HG03521 (cell line): ENCODE data around the gene CDK14.
A peak's percentile ranks its signal among the peaks of the same experiment; 100 is the strongest.
"Not testable (repeated sequence)": the region's sequence is repeated elsewhere in the genome, so short reads cannot be mapped to it uniquely, and the experiment has no call there.

ENCODE experiments used
- ATAC-seq: cut with Tn5 transposase; IDR thresholded peaks from one replicate; pipeline ENCODE4 v1.9.1; 2021; ENCODE audit warnings: mild to moderate bottlenecking, moderate library complexity; ENCODE audit not compliant: unreplicated experiment

The CDK14 gene

DNA sequence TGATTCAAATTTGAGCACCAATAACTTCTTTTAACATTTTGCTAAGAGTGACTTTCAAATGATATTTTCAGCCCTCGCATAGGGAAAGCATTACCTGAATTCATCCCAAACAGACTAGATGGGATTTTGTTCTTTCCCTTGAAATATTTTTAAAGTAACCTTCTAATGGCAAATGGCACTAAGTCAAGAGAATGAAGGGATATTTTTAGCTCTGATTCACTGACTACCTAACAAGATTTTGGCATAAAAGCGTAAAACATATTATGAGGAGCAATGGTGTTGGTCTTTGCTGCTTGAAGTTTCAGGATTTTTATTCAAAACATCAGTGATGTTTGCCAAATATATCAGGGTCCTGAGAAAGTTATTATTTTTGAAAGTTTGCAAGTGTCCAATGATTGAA, 290.3 kb downstream of the CDK14 start:
- ATAC-seq = no peak

DNA sequence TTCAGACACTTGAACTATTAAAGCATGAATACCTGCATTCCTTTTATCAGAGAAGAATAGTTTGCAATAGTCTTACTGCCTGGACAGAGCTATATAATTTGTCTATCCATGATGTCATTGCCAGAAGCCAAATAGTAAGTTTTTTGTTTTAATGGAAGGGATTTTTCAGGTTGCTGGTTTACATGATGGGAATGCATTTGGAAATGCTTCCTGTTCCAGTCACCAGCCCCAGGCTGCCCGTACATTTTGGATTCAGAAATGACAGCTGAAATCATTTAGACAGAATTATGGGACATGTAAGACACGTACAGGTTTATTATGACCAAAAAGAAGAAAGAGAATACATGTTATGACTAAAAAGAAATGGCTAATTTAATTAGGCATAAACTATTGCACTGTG, 293.1 kb downstream of the CDK14 start:
- ATAC-seq = no peak

GRCh38 chr7:90889644-90890043, 293.5 kb downstream of the CDK14 start:
- ATAC-seq = no peak

DNA sequence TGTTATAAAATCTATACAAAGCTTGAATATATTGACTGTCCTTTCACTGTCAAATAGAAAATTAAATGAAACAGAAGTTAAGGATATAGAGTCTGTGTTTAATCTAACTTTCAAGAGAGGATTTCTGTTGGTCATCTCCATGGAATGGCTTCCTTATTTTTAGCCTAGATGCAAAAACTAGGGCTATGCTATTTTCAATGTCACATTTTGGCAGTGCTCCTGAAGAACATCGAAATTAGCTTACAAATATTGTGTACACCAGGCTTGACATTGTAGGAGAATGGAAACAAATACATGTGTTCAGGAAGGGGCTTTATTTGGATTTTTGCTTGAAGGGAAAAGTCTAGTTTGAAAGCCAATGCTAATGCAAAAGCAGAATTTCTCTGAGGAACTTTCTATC, 295.4 kb downstream of the CDK14 start:
- no peak for ATAC-seq

GRCh38 chr7:90892213-90892612, 296.1 kb downstream of the CDK14 start:
- peak; percentile 69 for ATAC-seq

- ATAC-seq = no peak
Measured at GRCh38 chr7:90894122-90894521, 298.0 kb downstream of the CDK14 start.

- ATAC-seq = no peak
Measured at GRCh38 chr7:90896458-90896857, 300.3 kb downstream of the CDK14 start.

DNA sequence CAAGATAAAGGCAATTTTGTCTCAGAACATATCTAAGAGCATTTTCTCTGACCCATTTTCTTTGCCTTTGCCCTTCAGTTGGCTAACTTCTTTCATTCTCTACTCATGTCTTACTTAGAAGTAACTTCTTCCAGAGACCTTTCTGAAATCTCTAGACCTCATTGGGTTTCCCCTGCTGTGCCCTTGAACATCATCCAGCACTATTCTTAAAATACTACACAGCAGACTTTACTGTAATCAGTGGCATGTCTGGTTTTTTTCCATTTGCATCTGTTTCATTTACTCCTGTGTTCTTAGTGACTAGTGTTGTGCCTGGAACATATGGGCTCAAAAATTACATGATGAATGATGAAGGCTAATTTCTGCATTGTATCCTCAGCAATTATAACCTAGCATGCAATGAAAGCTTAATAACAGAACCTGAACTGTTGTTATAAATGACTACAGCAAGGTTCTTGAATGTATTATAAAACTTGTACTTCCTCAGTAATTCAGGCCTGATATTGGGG, 301.9 kb downstream of the CDK14 start:
- no peak for ATAC-seq

DNA sequence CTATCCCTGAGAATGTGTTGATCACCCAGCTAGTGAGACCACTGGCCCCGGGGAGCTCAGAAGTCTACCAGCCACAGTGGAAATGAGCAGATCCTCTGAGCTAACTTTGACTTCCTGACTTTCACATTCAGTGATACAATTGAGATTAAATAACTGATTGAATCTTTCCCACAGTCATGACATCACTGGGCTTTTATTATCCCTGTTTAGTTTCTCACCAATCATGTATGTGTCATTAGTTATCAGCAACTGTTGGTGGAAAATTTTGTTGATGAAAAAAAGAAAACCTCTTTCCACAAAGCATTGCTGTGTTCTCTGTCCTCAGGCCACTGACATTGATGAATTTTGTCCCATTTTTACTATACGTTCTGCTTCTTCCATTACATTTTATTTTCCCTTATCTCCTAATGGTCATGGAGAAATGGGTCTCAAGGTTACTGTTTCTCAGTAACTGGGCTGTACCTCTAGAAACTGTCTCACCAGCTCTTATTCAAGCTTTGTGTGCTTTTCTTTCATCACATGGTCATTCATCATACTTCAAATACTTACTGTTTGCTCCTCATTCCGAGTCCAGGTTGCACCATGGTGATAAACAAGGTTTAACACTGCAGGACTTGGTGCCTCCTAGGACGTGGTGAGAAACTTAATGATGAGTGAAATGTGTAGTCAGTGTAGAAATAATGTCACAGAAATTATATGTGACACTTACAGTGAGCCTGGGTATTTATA, 304.7 kb downstream of the CDK14 start:
- ATAC-seq = no peak

DNA sequence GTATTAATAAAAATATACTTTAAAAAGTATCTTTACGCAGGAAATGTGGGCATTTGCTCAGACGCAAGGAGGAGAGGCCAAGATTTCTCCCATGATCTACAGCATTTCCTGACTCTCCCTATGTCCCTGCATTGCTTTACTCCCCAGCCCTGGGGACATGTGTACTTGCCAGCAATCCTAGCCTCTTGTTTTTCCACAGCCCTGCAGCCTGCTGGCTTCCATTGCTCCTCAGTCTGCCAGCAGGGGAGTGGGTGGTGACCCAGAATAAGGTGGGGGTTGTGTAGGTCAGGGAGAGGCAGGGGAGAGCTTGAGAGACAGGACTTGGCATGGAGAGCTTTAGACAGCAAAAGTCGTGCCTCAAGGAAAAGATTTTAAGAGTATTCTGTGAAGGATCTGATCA, 307.7 kb downstream of the CDK14 start:
- ATAC-seq = no peak

DNA sequence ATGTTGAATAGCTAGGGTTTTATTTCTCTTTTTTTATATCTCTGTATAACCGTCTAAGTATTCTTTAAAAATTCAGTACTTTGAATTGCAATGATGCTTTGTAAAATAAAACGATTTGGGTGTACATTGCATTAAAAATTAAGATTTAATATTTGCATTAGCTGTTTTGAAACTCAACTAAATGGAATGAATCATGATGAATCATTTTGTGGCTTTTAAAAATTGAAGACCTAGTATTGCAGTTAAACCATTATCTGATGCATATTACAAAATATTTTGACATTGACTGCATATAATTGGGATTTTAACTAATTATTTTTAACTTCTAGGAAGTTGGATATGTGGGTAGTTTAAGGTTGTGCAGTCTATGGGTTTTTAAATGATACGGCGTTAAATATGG, 314.0 kb downstream of the CDK14 start:
- no peak for ATAC-seq

- no peak for ATAC-seq
Measured at GRCh38 chr7:90916319-90916718, 320.2 kb downstream of the CDK14 start.

DNA sequence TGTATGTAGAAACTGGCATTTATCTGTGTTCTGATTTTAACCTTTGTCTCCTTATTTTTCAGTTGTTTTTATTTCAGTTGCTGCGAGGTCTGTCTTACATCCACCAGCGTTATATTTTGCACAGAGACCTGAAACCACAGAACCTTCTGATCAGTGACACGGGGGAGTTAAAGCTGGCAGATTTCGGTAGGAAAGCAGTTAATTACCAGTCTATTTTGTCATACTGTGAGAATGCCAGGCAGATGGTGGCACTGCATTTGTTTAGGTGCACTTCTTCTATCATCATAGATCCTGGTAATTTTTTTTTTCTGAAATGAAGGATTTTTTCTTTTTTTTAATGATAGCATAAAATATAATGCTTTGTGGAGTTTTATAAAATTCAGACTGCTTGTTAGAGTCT, 321.4 kb downstream of the CDK14 start:
- ATAC-seq = no peak

GRCh38 chr7:90918303-90918702, 322.2 kb downstream of the CDK14 start:
- no peak for ATAC-seq

- no peak for ATAC-seq
Measured at GRCh38 chr7:90919816-90920215, 323.7 kb downstream of the CDK14 start.

GRCh38 chr7:90920336-90920735, 324.2 kb downstream of the CDK14 start:
- no peak for ATAC-seq

DNA sequence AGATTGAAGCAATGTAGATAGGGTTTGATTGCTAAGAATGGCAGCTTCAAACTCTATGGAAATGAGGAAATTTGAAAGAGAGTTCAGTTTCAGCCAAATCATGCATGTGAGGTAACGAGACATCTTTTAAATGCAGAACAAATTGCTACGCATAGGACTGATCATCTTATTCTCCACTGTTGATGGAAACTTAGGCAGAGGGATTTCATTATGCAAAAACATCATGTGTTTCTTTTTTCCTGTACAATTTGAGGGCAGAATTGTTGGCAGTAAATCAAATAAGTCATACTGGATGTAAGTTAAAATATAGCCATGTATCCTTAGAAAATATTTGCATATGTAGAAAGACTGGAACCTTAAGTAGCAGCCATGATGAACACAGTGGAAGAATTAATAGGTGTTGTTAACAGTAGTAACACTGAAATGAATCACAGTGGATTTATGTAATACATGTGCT, 327.4 kb downstream of the CDK14 start:
- ATAC-seq = no peak

DNA sequence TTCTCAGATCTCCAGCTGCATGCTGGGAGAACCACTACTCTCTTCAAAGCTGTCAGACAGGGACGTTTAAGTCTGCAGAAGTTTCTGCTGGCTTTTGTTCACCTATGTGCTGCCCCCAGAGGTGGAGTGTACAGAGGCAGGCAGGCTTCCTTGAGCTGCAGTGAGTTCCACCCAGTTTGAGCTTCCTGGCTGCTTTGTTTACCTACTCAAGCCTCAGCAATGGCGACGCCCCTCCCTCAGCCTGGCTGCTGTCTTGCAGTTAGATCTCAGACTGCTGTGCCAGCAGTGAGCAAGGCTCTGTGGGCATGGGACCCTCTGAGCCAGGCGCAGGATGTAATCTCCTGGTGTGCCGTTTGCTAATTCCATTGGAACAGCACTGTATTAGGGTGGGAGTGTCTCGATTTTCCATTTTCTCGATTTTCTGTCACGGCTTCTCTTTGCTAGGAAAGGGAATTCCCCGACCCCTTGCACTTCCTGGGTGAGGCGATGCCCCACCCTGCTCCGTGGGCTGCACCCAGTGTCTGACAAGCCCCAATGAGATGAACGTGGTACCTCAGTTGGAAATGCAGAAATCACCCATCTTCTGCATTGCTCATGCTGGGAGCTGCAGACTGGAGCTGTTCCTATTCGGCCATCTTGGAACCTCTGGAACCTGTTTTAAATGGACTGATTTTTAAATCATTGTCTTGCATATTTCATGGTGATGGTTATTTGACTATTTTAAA, 332.7 kb downstream of the CDK14 start:
- ATAC-seq = not testable (repeated sequence)

DNA sequence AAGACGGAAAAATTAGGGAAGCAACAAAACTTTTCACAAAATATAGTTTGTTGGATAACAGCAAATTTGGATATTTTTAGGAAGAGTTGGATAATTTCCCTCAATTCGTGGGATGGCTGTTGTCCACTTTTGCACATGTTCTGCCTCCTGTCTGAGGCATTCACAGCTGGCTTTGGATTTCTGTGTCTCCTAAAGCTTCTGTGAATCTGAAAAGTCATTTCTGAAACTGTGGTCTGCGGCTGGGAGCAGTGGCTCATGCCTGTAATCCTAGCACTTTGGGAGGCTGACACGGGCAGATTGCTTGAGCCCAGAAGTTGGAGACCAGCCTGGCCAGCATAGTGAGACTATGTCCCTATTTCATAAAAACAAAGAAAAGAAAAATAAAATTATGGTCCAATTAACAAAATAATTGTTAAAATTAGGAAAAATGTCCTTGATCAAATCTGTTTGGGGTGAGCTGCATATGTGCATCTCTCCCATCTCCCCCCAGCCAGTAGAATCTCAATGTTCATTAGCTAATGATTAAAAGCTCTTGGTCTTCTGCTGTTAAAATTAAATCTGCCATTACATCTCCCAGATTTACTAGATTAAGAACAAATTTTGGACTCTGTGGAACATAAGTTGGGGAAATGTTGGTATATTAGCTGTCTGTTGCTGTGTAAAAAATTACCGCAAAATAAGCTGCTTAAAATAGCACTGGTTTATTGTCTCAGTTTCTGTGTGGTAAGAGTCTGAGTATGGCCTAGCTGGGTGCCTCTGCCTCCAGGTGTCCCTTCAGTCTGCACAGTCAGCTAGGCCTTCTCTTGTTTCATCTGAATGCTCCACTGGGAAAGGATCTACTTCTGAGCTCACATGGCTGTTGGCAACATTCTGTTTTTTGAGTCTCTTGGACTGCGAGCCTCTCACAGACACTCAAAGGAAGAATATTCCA, 336.1 kb downstream of the CDK14 start:
- peak; percentile 98 for ATAC-seq

DNA sequence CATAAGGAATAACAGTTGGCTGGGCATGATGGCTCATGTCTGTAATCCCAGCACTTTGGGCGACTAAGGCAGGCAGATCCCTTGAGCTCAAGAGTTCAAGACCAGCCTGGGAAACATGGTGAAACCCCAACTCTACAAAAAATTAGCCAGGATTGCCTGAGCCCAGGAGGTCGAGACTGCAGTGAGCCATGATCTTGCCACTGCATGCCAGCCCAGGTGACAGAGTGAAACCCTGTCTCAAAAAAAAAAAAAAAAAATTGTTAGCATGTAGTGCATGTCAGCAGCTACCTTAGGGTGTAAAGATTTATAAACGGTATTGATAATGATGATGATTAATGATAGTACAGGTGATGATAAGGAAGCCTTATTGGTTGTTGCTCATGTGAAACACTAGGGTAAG, 336.9 kb downstream of the CDK14 start:
- no peak for ATAC-seq

DNA sequence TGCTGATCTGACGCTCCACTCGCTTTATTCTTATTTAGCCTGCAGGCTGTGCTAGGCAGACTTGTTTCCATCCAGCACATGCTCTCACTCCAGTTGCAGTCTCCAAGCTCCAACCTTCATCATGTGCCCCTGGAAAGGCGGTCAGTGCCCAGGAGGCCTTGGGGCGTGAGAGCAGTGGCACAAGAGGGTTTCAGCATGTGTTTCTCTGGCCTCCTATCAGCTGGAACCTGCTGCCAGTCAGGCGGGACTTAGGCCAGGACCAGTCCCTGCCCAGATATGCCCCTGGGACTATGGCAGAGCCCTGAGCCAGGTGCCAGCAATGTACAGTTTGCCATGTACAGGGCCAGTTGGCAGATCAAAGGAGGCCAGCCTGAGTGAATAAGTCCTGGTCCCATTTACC, 337.9 kb downstream of the CDK14 start:
- no peak for ATAC-seq
